OCI-LY1 (cell line): ENCODE results near the gene ARMH2.

Experiments used
- H2AFZ ChIP-seq: fragments of 200-600 bp; sonication (generic), shearing (Covaris generic); 2 replicates; pipeline ENCODE4 v1.6.0; 2014; ENCODE audit warnings: antibody characterized with exemption, mild to moderate bottlenecking, low read length
- H3F3A ChIP-seq: fragments of 200-600 bp; sonication (generic), shearing (Covaris generic); 2 replicates; pipeline ENCODE4 v1.6.0; 2014; ENCODE audit warnings: mild to moderate bottlenecking, antibody characterized with exemption, low read length, moderate library complexity; ENCODE audit not compliant: insufficient read depth
- H3K27ac ChIP-seq: fragments of 200-600 bp; sonication (generic); 2 replicates; pipeline ENCODE4 v1.5.1; 2014; ENCODE audit warnings: low read length, mixed run types, mild to moderate bottlenecking, low read depth; ENCODE audit not compliant: poor library complexity, severe bottlenecking
- H3K27me3 ChIP-seq: fragments of 200-600 bp; sonication (generic); 2 replicates; pipeline ENCODE4 v1.6.0; 2014; ENCODE audit warnings: antibody characterized with exemption, mild to moderate bottlenecking, low read length, moderate library complexity; ENCODE audit not compliant: insufficient read depth
- H3K36me3 ChIP-seq: fragments of 200-600 bp; sonication (generic); 2 replicates; pipeline ENCODE4 v1.6.1; 2014; ENCODE audit warnings: mild to moderate bottlenecking, antibody characterized with exemption, low read length, moderate library complexity, mixed read lengths; ENCODE audit not compliant: insufficient read depth
- H3K4me1 ChIP-seq: fragments of 200-600 bp; sonication (generic); 2 replicates; pipeline ENCODE4 v1.5.1; 2014; ENCODE audit warnings: mild to moderate bottlenecking, low read length, moderate library complexity; ENCODE audit not compliant: insufficient read depth, severe bottlenecking
- H3K4me2 ChIP-seq: fragments of 200-600 bp; sonication (generic), shearing (Covaris generic); 2 replicates; pipeline ENCODE4 v1.6.1; 2014; ENCODE audit warnings: low read length
- H3K4me3 ChIP-seq: fragments of 200-600 bp; sonication (generic); 2 replicates; pipeline ENCODE4 v1.5.1; 2014; ENCODE audit warnings: low read length, low read depth, mild to moderate bottlenecking, mixed read lengths; ENCODE audit not compliant: poor library complexity, severe bottlenecking
- H3K79me2 ChIP-seq: fragments of 200-600 bp; shearing (Covaris generic); 2 replicates; pipeline ENCODE4 v1.6.1; 2016; ENCODE audit warnings: mixed run types, low read length, mixed read lengths; ENCODE audit not compliant: insufficient read depth
- H3K9ac ChIP-seq: fragments of 200-600 bp; sonication (generic), shearing (Covaris generic); 2 replicates; pipeline ENCODE4 v1.6.1; 2014; ENCODE audit warnings: mild to moderate bottlenecking, low read length, mixed read lengths
- H3K9me2 ChIP-seq: fragments of 200-600 bp; sonication (generic), shearing (Covaris generic); 2 replicates; pipeline ENCODE4 v1.6.1; 2014; ENCODE audit warnings: low read depth, mild to moderate bottlenecking, low read length, mixed read lengths
- H3K9me3 ChIP-seq: fragments of 200-600 bp; shearing (Covaris generic); 2 replicates; pipeline ENCODE4 v1.6.1; 2014; ENCODE audit warnings: low read length, mixed read lengths
- H4K20me1 ChIP-seq: fragments of 200-600 bp; sonication (generic), shearing (Covaris generic); 2 replicates; pipeline ENCODE4 v1.6.0; 2016; ENCODE audit warnings: mild to moderate bottlenecking, low read length; ENCODE audit not compliant: insufficient read depth
- EZH2 ChIP-seq: fragments of 200-600 bp; sonication (generic), shearing (Covaris generic); IDR thresholded peaks from 2 replicates; pipeline ENCODE4 v1.8.0; 2017; ENCODE audit warnings: borderline replicate concordance, mixed run types, mild to moderate bottlenecking, antibody characterized with exemption, low read length, moderate library complexity, mixed read lengths
- TF ChIP-seq, protein P1 (sequence below): fragments of 200-600 bp; sonication (generic), shearing (Covaris generic); IDR thresholded peaks from 2 replicates; pipeline ENCODE4 v1.5.1; 2017; ENCODE audit warnings: mild to moderate bottlenecking, antibody characterized with exemption, low read length, moderate library complexity, mixed read lengths

ARMH2 gene

DNA sequence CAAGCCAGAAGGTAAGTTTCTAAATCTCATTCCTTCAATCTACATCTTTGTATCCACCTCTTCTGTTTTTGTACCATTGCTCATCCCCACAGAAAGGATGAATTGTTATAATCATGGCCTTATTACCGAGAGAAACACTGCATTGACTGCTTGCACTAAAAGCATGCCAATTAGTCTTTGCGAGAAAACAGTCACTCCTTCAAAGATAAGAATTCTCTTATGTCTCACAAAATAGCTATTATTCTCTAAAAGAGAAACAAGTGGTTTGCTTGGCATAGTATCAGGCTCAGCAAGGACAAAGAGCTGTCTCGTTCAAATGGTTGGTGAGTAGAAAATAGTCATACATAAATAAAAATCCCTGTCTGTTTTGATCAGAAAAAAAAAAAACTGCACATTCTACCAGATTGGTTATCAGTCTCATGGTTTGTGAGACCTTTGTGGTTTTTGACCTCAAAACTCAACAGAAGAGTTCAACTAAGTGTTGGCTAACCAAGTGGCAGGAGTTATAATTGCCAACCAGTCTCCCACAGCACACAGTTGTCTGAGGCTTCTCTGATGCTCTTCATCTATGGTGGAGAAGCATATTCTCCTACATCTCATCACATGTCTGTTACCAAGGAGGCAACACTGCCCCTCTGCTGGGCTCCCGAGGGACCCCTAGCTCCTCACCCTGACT, 35.1 kb upstream of the ARMH2 start:
- H3K4me3 ChIP-seq: no peak overlapping the region
- H3K9me2 ChIP-seq: no peaks in the 10 kb centered on the region
- no peaks in the 10 kb centered on the region for H3K4me1 ChIP-seq
- TF ChIP-seq EZH2: no peak
- TF ChIP-seq, protein P1, sequence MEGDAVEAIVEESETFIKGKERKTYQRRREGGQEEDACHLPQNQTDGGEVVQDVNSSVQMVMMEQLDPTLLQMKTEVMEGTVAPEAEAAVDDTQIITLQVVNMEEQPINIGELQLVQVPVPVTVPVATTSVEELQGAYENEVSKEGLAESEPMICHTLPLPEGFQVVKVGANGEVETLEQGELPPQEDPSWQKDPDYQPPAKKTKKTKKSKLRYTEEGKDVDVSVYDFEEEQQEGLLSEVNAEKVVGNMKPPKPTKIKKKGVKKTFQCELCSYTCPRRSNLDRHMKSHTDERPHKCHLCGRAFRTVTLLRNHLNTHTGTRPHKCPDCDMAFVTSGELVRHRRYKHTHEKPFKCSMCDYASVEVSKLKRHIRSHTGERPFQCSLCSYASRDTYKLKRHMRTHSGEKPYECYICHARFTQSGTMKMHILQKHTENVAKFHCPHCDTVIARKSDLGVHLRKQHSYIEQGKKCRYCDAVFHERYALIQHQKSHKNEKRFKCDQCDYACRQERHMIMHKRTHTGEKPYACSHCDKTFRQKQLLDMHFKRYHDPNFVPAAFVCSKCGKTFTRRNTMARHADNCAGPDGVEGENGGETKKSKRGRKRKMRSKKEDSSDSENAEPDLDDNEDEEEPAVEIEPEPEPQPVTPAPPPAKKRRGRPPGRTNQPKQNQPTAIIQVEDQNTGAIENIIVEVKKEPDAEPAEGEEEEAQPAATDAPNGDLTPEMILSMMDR: no peak
- H3K9me3 ChIP-seq: no peaks in the 10 kb centered on the region
- H3K79me2 ChIP-seq: no peaks in the 10 kb centered on the region
- no peak overlapping the region for H3K9ac ChIP-seq
- no peak overlapping the region for H3K27ac ChIP-seq
- no peaks in the 10 kb centered on the region for H3K27me3 ChIP-seq
- H3K4me2 ChIP-seq: no peak overlapping the region
- no peak overlapping the region for H2AFZ ChIP-seq
- peaks cover 40% of the 10 kb centered on the region for H3K36me3 ChIP-seq
- no peaks in the 10 kb centered on the region for H4K20me1 ChIP-seq
- no peaks in the 10 kb centered on the region for H3F3A ChIP-seq

DNA sequence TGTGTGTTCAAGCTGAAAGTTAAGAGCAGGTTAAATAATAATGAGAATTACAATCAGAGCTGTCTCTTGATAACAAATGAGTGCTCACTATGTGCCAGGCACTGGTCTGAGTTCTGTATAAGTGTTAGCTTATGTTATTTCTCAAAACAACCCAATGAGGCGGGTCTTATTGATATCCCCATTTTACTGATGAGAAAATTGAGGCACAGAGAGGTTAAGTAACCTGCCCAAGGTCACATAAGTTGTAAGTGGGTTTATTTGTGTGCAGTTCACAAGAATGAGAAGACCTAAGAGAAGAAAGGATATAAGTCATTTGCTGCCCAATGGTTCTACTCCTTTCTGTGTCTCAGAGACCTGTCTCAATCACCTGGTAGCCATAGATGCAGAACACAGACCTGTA, 34.1 kb upstream of the ARMH2 start:
- Histone ChIP-seq H3K9me3 (no peaks in the 10 kb centered on the region), H3K4me3 (no peak overlapping the region), H3K36me3 (peaks cover 43% of the 10 kb centered on the region), H2AFZ (no peak overlapping the region), H3K27me3 (no peaks in the 10 kb centered on the region), H3K9ac (no peak overlapping the region), H4K20me1 (no peaks in the 10 kb centered on the region), H3K4me2 (no peak overlapping the region), H3K9me2 (no peaks in the 10 kb centered on the region), H3K27ac (no peak overlapping the region), H3K4me1 (no peaks in the 10 kb centered on the region), H3F3A (no peaks in the 10 kb centered on the region), H3K79me2 (no peaks in the 10 kb centered on the region)
- TF ChIP-seq, protein P1: no peak
- TF ChIP-seq EZH2: no peak

DNA sequence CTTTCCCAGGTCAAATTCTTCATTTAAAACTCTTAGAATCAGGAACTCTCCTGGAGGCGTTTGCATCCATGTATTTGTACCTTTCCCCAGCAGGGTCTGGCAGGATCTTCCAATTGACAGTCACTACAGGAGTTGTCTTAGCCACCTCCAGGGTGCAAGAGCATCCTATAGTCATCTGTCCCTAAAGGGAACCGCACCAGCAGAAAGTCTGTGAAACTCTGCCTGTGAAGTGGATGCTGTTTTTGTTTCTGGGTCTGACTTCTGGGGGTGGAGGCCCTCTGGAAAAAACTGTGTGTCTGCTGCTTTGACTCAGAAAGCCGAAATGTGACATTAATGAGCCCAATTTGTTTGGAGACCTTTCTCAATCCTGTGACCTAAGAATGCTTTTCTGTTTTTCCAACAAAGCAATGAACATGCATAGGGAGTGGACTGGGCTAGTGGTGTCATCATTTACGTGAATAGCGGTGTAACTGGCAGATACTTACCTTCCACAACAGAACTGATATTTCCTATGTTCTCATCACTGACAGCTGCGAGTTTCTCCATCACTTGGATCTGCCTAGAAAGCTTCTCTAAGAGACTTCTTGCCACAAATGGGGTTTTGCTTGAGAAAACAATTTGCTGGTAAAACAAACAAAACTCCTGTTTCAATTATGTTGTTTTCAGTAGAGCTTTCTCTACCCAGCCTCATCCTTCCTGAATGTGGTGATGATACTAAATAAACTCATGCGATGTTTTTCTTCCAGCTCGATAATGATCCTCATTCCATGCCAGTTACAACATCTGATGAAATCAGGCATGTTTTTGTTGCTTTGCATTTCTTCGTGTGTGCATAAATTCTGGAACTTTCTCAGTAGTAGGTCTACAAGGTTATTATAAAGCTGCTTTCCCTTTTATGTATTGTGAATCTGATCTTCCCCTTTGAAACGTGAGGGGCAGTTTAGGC, 33.3 kb upstream of the ARMH2 start:
- H3K36me3 ChIP-seq: peaks cover 51% of the 10 kb centered on the region
- no peaks in the 10 kb centered on the region for H3K27me3 ChIP-seq
- no peak overlapping the region for H3K27ac ChIP-seq
- H3K9ac ChIP-seq: no peak overlapping the region
- TF ChIP-seq EZH2: no peak
- TF ChIP-seq, protein P1: no peak
- no peak overlapping the region for H3K4me3 ChIP-seq
- H3K9me2 ChIP-seq: no peaks in the 10 kb centered on the region
- no peaks in the 10 kb centered on the region for H3F3A ChIP-seq
- no peaks in the 10 kb centered on the region for H3K4me1 ChIP-seq
- H3K4me2 ChIP-seq: no peak overlapping the region
- H3K79me2 ChIP-seq: no peaks in the 10 kb centered on the region
- H3K9me3 ChIP-seq: no peaks in the 10 kb centered on the region
- H4K20me1 ChIP-seq: no peaks in the 10 kb centered on the region
- H2AFZ ChIP-seq: no peak overlapping the region
